HEK293 (cell line): ENCODE data around the gene TAL1.

ENCODE experiments used
- CTCF ChIA-PET: fragments of 350-600 bp; formaldehyde crosslinking; extraction: SDS; loops from one replicate; lab custom pipeline; 2021; ENCODE audit warnings: antibody characterized with exemption; lab: Yijun Ruan, JAX
- POLR2A ChIA-PET: fragments of 300-600 bp; formaldehyde crosslinking; extraction: SDS; loops from one replicate; lab custom pipeline; 2020; ENCODE audit warnings: antibody characterized with exemption, inconsistent platforms; lab: Yijun Ruan, JAX
- H3K27ac ChIP-seq: fragments of 200-500 bp; sonication (Bioruptor generic); 2 replicates; pipeline ENCODE4 v1.5.1; 2014; ENCODE audit warnings: low read depth, low read length, control low read depth, inconsistent platforms; ENCODE audit errors: extremely low read depth
- H3K36me3 ChIP-seq, 2 experiments: fragments of 200-500 bp in 1 of 2; sonication (Bioruptor generic) in 1 of 2; 1 replicate in 1 of 2; 2 replicates in 1 of 2; pipeline ENCODE4 v1.5.1; 2014 to 2017; ENCODE audit warnings: inconsistent platforms in 2 of 2, low read length in 2 of 2; ENCODE audit not compliant: control insufficient read depth in 2 of 2, insufficient read depth in 1 of 2
- H3K4me1 ChIP-seq: fragments of 200-500 bp; sonication (Bioruptor generic); 2 replicates; pipeline ENCODE4 v1.5.1; 2014; ENCODE audit warnings: mild to moderate bottlenecking, low read length, inconsistent platforms; ENCODE audit not compliant: control insufficient read depth, insufficient read depth
- H3K4me3 ChIP-seq: 2 replicates; pipeline ENCODE4 v1.5.1; 2011; ENCODE audit warnings: low read depth, mild to moderate bottlenecking, control low read depth, low read length, moderate library complexity
- H3K9me3 ChIP-seq: fragments of 200-500 bp; sonication (Bioruptor generic); 2 replicates; pipeline ENCODE4 v1.5.1; 2014; ENCODE audit warnings: low read depth, low read length, inconsistent platforms; ENCODE audit not compliant: control insufficient read depth, insufficient read depth
- BCL11A ChIP-seq: fragments of 450-650 bp; formaldehyde crosslinking; IDR thresholded peaks from 2 replicates; pipeline ENCODE4 v1.5.1; 2016; ENCODE audit warnings: low read depth, missing biosample characterization, missing genetic modification characterization
- BCL11B ChIP-seq: fragments of 450-650 bp; formaldehyde crosslinking; IDR thresholded peaks from 2 replicates; pipeline ENCODE4 v1.5.1; 2016; ENCODE audit warnings: low read depth, missing biosample characterization, missing genetic modification characterization
- FEZF1 ChIP-seq: fragments of 450-650 bp; formaldehyde crosslinking; IDR thresholded peaks from 2 replicates; pipeline ENCODE4 v1.5.1; 2016; ENCODE audit warnings: missing biosample characterization, missing genetic modification characterization
- PRDM6 ChIP-seq: fragments of 450-650 bp; formaldehyde crosslinking; IDR thresholded peaks from 2 replicates; pipeline ENCODE4 v1.5.1; 2017; ENCODE audit warnings: missing biosample characterization, missing genetic modification characterization
- REPIN1 ChIP-seq: fragments of 450-650 bp; formaldehyde crosslinking; IDR thresholded peaks from 2 replicates; pipeline ENCODE4 v1.5.1; 2017; ENCODE audit warnings: missing biosample characterization, missing genetic modification characterization, low read depth
- SP7 ChIP-seq: fragments of 450-650 bp; formaldehyde crosslinking; IDR thresholded peaks from 2 replicates; pipeline ENCODE4 v1.5.1; 2016; ENCODE audit warnings: missing biosample characterization, missing genetic modification characterization
- ZFP41 ChIP-seq: fragments of 450-650 bp; formaldehyde crosslinking; IDR thresholded peaks from 2 replicates; pipeline ENCODE4 v1.5.1; 2016; ENCODE audit warnings: missing biosample characterization, missing genetic modification characterization, borderline replicate concordance
- ZNF10 ChIP-seq: fragments of 450-650 bp; formaldehyde crosslinking; IDR thresholded peaks from 2 replicates; pipeline ENCODE4 v1.5.1; 2017; ENCODE audit warnings: missing biosample characterization, missing genetic modification characterization
- ZNF140 ChIP-seq: fragments of 450-650 bp; formaldehyde crosslinking; IDR thresholded peaks from 2 replicates; pipeline ENCODE4 v1.5.1; 2016; ENCODE audit warnings: missing biosample characterization, missing genetic modification characterization
- ZNF324 ChIP-seq: fragments of 450-650 bp; formaldehyde crosslinking; IDR thresholded peaks from 2 replicates; pipeline ENCODE4 v1.5.1; 2016; ENCODE audit warnings: missing biosample characterization, missing genetic modification characterization
- ZNF354C ChIP-seq: fragments of 450-650 bp; formaldehyde crosslinking; IDR thresholded peaks from 2 replicates; pipeline ENCODE4 v1.5.1; 2016; ENCODE audit warnings: missing biosample characterization, missing genetic modification characterization, low read depth, borderline replicate concordance
- ZNF37A ChIP-seq: fragments of 450-650 bp; IDR thresholded peaks from 2 replicates; pipeline ENCODE4 v1.5.1; 2018; ENCODE audit warnings: missing biosample characterization, missing genetic modification characterization
- ZNF529 ChIP-seq: fragments of 450-650 bp; formaldehyde crosslinking; IDR thresholded peaks from 2 replicates; pipeline ENCODE4 v1.5.1; 2017; ENCODE audit warnings: missing genetic modification characterization, missing biosample characterization; ENCODE audit not compliant: insufficient replicate concordance
- ZNF548 ChIP-seq: fragments of 450-650 bp; formaldehyde crosslinking; IDR thresholded peaks from 2 replicates; pipeline ENCODE4 v1.5.1; 2016; ENCODE audit warnings: missing biosample characterization, missing genetic modification characterization
- ZNF610 ChIP-seq: fragments of 450-650 bp; formaldehyde crosslinking; IDR thresholded peaks from 2 replicates; pipeline ENCODE4 v1.5.1; 2016; ENCODE audit warnings: missing biosample characterization, missing genetic modification characterization, borderline replicate concordance
- ZNF654 ChIP-seq: fragments of 450-650 bp; formaldehyde crosslinking; IDR thresholded peaks from 2 replicates; pipeline ENCODE4 v1.5.1; 2016; ENCODE audit warnings: low read depth, missing biosample characterization, missing genetic modification characterization
- ZNF670 ChIP-seq: fragments of 450-650 bp; formaldehyde crosslinking; IDR thresholded peaks from 2 replicates; pipeline ENCODE4 v1.5.1; 2016; ENCODE audit warnings: missing biosample characterization, missing genetic modification characterization, low read depth
- TF ChIP-seq, protein P1 (sequence below): fragments of 450-650 bp; IDR thresholded peaks from 2 replicates; pipeline ENCODE4 v1.5.1; 2018; ENCODE audit warnings: missing biosample characterization, missing genetic modification characterization
- TF ChIP-seq, protein P2 (sequence below): fragments of 450-650 bp; formaldehyde crosslinking; IDR thresholded peaks from 2 replicates; pipeline ENCODE4 v1.5.1; 2016; ENCODE audit warnings: missing biosample characterization, missing genetic modification characterization
- TF ChIP-seq, protein P3 (sequence below): fragments of 450-650 bp; formaldehyde crosslinking; IDR thresholded peaks from 2 replicates; pipeline ENCODE4 v1.5.1; 2017; ENCODE audit warnings: missing biosample characterization, missing genetic modification characterization
- TF ChIP-seq, protein P4 (sequence below): fragments of 450-650 bp; formaldehyde crosslinking; IDR thresholded peaks from 2 replicates; pipeline ENCODE4 v1.5.1; 2016; ENCODE audit warnings: missing biosample characterization, missing genetic modification characterization
- TF ChIP-seq, protein P5 (sequence below): fragments of 450-650 bp; formaldehyde crosslinking; IDR thresholded peaks from 2 replicates; pipeline ENCODE4 v1.5.1; 2016; ENCODE audit warnings: missing biosample characterization, missing genetic modification characterization

The TAL1 gene

GRCh38 chr1:47252369-47252768 lies 20.3 kb upstream of the TAL1 start:
- H3K36me3 ChIP-seq: peaks cover 30 to 45% of the 10 kb centered on the region in 2 experiments
- POLR2A ChIA-PET: no interaction called here
- CTCF ChIA-PET: interaction anchor here (2.5 to 3.4 kb wide), 2 partner anchors 10 to 59 kb away, joined by 11 to 26 read pairs; no protein-coding TSS in a partner anchor

DNA sequence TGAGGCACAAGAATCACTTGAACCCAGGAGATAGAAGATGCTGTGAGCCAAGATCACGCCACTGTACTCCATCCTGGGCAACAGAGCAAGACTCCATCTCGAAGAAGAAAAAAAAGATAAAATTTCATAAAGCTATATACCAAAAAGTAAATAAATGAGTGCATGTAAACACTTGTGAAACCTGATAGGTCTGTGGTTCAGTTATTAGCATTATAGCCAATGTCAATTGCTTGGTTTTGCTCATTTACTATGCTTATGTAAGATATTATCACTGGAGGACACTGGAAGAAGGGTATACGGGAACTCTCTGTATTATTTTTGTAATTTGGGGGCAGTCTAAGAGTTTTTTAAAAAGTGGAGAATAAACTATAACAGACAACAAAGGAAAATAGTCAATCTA lies 17.7 kb upstream of the TAL1 start:
- ChIA-PET CTCF (interaction anchor here (1.2 to 1.5 kb wide), 3 partner anchors 58 to 187 kb away, joined by 3 to 7 read pairs (median 4); no protein-coding TSS in a partner anchor), POLR2A (no interaction called here)
- H3K4me3 ChIP-seq: no peak overlapping the region
- H3K4me1 ChIP-seq: no peaks in the 10 kb centered on the region
- no peak overlapping the region for H3K27ac ChIP-seq
- H3K36me3 ChIP-seq: peaks cover 22 to 24% of the 10 kb centered on the region in 2 experiments
- H3K9me3 ChIP-seq: no peaks in the 10 kb centered on the region
- TF ChIP-seq, protein P1, sequence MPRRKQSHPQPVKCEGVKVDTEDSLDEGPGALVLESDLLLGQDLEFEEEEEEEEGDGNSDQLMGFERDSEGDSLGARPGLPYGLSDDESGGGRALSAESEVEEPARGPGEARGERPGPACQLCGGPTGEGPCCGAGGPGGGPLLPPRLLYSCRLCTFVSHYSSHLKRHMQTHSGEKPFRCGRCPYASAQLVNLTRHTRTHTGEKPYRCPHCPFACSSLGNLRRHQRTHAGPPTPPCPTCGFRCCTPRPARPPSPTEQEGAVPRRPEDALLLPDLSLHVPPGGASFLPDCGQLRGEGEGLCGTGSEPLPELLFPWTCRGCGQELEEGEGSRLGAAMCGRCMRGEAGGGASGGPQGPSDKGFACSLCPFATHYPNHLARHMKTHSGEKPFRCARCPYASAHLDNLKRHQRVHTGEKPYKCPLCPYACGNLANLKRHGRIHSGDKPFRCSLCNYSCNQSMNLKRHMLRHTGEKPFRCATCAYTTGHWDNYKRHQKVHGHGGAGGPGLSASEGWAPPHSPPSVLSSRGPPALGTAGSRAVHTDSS: no peak
- TF ChIP-seq PRDM6 (tag by site-specific recombination) (peak; percentile 50; the same call in 1 of the 2 replicates), ZNF654 (no peak)

More at GRCh38 chr1:47252369-47252768, 20.3 kb upstream of the TAL1 start:
- Histone ChIP-seq H3K4me3 (no peak overlapping the region), H3K9me3 (no peaks in the 10 kb centered on the region), H3K4me1 (no peaks in the 10 kb centered on the region), H3K27ac (no peak overlapping the region)
- TF ChIP-seq BCL11B (tag by site-specific recombination) (no peak), ZNF37A (no peak), ZFP41 (no peak), BCL11A (no peak), SP7 (no peak), ZNF610 (tag by site-specific recombination) (no peak), ZNF140 (no peak), ZNF354C (no peak), REPIN1 (tag by site-specific recombination) (no peak), ZNF324 (no peak), ZNF670 (no peak), FEZF1 (tag by site-specific recombination) (no peak), ZNF548 (tag by site-specific recombination) (no peak), ZNF529 (tag by site-specific recombination) (no peak), ZNF10 (tag by site-specific recombination) (no peak)
- TF ChIP-seq, protein P2, sequence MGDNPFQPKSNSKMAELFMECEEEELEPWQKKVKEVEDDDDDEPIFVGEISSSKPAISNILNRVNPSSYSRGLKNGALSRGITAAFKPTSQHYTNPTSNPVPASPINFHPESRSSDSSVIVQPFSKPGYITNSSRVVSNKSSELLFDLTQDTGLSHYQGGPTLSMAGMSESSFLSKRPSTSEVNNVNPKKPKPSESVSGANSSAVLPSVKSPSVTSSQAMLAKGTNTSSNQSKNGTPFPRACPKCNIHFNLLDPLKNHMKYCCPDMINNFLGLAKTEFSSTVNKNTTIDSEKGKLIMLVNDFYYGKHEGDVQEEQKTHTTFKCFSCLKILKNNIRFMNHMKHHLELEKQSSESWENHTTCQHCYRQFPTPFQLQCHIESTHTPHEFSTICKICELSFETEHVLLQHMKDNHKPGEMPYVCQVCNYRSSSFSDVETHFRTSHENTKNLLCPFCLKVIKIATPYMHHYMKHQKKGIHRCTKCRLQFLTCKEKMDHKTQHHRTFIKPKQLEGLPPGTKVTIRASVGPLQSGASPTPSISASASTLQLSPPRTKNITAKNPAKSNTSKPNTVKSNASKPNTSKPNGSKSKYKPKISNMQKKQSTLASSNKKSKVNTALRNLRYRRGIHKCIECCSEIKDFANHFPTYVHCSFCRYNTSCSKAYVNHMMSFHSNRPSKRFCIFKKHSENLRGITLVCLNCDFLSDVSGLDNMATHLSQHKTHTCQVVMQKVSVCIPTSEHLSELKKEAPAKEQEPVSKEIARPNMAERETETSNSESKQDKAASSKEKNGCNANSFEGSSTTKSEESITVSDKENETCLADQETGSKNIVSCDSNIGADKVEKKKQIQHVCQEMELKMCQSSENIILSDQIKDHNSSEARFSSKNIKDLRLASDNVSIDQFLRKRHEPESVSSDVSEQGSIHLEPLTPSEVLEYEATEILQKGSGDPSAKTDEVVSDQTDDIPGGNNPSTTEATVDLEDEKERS: no peak
- TF ChIP-seq, protein P3, sequence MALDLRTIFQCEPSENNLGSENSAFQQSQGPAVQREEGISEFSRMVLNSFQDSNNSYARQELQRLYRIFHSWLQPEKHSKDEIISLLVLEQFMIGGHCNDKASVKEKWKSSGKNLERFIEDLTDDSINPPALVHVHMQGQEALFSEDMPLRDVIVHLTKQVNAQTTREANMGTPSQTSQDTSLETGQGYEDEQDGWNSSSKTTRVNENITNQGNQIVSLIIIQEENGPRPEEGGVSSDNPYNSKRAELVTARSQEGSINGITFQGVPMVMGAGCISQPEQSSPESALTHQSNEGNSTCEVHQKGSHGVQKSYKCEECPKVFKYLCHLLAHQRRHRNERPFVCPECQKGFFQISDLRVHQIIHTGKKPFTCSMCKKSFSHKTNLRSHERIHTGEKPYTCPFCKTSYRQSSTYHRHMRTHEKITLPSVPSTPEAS (tag by site-specific recombination): no peak
- TF ChIP-seq, protein P4, sequence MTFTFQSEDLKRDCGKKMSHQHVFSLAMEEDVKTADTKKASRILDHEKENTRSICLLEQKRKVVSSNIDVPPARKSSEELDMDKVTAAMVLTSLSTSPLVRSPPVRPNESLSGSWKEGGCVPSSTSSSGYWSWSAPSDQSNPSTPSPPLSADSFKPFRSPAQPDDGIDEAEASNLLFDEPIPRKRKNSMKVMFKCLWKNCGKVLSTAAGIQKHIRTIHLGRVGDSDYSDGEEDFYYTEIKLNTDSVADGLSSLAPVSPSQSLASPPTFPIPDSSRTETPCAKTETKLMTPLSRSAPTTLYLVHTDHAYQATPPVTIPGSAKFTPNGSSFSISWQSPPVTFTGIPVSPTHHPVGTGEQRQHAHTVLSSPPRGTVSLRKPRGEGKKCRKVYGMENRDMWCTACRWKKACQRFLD (tag by site-specific recombination): no peak
- TF ChIP-seq, protein P5, sequence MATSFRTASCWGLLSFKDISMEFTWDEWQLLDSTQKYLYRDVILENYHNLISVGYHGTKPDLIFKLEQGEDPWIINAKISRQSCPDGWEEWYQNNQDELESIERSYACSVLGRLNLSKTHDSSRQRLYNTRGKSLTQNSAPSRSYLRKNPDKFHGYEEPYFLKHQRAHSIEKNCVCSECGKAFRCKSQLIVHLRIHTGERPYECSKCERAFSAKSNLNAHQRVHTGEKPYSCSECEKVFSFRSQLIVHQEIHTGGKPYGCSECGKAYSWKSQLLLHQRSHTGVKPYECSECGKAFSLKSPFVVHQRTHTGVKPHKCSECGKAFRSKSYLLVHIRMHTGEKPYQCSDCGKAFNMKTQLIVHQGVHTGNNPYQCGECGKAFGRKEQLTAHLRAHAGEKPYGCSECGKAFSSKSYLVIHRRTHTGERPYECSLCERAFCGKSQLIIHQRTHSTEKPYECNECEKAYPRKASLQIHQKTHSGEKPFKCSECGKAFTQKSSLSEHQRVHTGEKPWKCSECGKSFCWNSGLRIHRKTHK (tag by site-specific recombination): no peak
